ENCODE data around the gene DOK1.

- no peak for TF ChIP-seq CTCF (IDR thresholded peaks at IDR 0.05)
- no peak for TF ChIP-seq REST (IDR thresholded peaks at IDR 0.05; ENCODE audit: insufficient read depth in 1 of 2, low read depth in 2 of 2, low read length in 1 of 2)
- TF ChIP-seq POLR2AphosphoS5 (IDR thresholded peaks at IDR 0.05; ENCODE audit: low read depth, low read length) = no peak
Observed at GRCh38 chr2:74602586-74603281, 48.2 kb downstream of the DOK1 start.

Measured in Panc1 (cell line).